OCI-LY3 (cell line): Measurements from ENCODE around the gene CDK4.

ENCODE experiments used
- EZH2phosphoT487 ChIP-seq: fragments of 200-600 bp; shearing (Covaris generic); IDR thresholded peaks from 2 replicates; pipeline ENCODE4 v1.6.1; 2018; ENCODE audit warnings: antibody characterized with exemption, mixed run types, low read depth
- TF ChIP-seq, protein P1 (sequence below): fragments of 200-600, 300-600 bp; sonication (generic); IDR thresholded peaks from 2 replicates; pipeline ENCODE4 v1.5.1; 2014; ENCODE audit warnings: antibody characterized with exemption, low read length, low read depth

DNA sequence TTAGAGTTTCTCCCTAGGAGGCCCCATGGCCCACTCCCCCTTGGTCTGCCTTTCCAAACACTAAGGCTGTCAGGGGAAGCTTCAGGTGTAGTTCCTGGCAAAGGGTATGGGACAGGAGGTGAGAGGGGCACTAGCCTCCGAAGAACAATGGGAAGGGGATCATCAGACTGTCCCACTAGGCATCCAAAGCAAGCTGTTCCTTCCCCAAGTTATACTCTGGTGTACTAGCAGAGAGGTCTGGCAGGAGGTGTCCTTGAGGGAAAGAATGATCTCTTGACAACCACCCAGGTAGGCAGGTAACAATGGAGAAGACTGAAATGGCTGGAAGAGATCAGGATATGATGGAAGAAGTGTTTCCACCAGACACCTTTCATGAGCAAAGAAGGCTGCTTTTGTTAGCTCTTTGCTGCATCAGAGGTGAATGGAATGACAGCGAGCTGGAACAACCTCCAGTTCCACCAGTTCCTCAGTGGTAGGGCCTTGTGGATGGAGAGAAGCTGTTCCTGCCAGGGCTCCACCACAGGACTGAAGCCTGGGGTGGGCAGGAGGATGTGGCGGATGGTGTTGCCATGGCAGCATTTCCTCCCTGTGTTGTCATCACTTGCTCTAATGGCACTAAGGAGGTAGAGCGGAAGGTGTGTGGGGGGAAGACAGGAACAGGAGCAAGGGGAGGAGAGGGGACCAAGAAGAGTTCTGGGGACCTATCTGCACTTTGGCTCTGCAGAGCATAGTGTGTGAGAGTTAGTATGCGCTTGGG lies 11.3 kb downstream of the CDK4 start:
- TF ChIP-seq, protein P1, sequence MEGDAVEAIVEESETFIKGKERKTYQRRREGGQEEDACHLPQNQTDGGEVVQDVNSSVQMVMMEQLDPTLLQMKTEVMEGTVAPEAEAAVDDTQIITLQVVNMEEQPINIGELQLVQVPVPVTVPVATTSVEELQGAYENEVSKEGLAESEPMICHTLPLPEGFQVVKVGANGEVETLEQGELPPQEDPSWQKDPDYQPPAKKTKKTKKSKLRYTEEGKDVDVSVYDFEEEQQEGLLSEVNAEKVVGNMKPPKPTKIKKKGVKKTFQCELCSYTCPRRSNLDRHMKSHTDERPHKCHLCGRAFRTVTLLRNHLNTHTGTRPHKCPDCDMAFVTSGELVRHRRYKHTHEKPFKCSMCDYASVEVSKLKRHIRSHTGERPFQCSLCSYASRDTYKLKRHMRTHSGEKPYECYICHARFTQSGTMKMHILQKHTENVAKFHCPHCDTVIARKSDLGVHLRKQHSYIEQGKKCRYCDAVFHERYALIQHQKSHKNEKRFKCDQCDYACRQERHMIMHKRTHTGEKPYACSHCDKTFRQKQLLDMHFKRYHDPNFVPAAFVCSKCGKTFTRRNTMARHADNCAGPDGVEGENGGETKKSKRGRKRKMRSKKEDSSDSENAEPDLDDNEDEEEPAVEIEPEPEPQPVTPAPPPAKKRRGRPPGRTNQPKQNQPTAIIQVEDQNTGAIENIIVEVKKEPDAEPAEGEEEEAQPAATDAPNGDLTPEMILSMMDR = no peak
- TF ChIP-seq EZH2phosphoT487 = no peak
